NB4 (cell line): ENCODE measurements around the gene CHPF.

Experiments
- CTCF ChIP-seq: IDR thresholded peaks from one replicate; pipeline ENCODE4 v1.5.1; 2012; ENCODE audit warnings: low read depth, low read length
- MAX ChIP-seq: IDR thresholded peaks from 2 replicates; pipeline ENCODE4 v1.6.1; 2011; ENCODE audit warnings: low read depth, low read length
- MYC ChIP-seq: IDR thresholded peaks from 2 replicates; pipeline ENCODE4 v1.6.1; 2011; ENCODE audit warnings: low read depth, low read length
- POLR2A ChIP-seq: IDR thresholded peaks from 2 replicates; pipeline ENCODE4 v1.6.1; 2011; ENCODE audit warnings: mild to moderate bottlenecking; ENCODE audit not compliant: insufficient read length; ENCODE audit errors: extremely low read depth

GRCh38 chr2:219563271-219563928 lies 19.8 kb upstream of the CHPF start:
- TF ChIP-seq CTCF (no peak), POLR2A (no peak), MAX (no peak), MYC (no peak)
